Stomach (tissue), 9 donors: Measurements from ENCODE around the gene FFAR1. TPM values are rescaled to one million over a fixed set of nuclear protein-coding genes. Genes with fewer than 3 reads are reported as not detected.

Experiments
- DNase-seq, 2 donors: peaks; one replicate each; pipeline versions ENCODE4 v3.0.0 to v3.0.0-alpha.2; 2013 to 2019
- H3K27ac ChIP-seq, 5 donors: fragments of 200-600 bp in 4 of 5; sonication (generic) in 4 of 5; one replicate each; pipeline ENCODE4 v1.5.1; 2013 to 2019; ENCODE audit warnings: mild to moderate bottlenecking in 1 of 5, moderate library complexity in 1 of 5
- H3K27me3 ChIP-seq, 3 donors: fragments of 200-600 bp; sonication (generic); one replicate each; pipeline ENCODE4 v1.5.1; 2017 to 2019; ENCODE audit warnings: mixed run types in 1 of 3
- H3K36me3 ChIP-seq, 4 donors: fragments of 200-600 bp; sonication (generic); 1 replicate in 3 of 4; 2 replicates in 1 of 4; pipeline ENCODE4 v1.5.1; 2016 to 2019
- H3K4me1 ChIP-seq, 4 donors: fragments of 200-600 bp; sonication (generic); one replicate each; pipeline ENCODE4 v1.5.1; 2016 to 2019
- H3K4me3 ChIP-seq, 4 donors: fragments of 200-600 bp; sonication (generic) in 3 of 4; one replicate each; pipeline ENCODE4 v1.5.1; 2016 to 2019; ENCODE audit warnings: mild to moderate bottlenecking in 1 of 4
- H3K9me3 ChIP-seq, 4 donors: fragments of 200-600 bp; sonication (generic); one replicate each; pipeline ENCODE4 v1.5.1; 2016 to 2019
- EP300 ChIP-seq: sonication (generic); formaldehyde crosslinking; IDR thresholded peaks from one replicate; pipeline ENCODE4 v1.6.1; 2017; ENCODE audit warnings: antibody characterized with exemption
- POLR2A ChIP-seq, 4 donors: fragments of 450-650 bp; IDR thresholded peaks; one replicate each; pipeline ENCODE4 v1.6.1; 2016; ENCODE audit warnings: antibody characterized with exemption in 4 of 4, control low read depth in 2 of 4, mild to moderate bottlenecking in 1 of 4, moderate library complexity in 1 of 4
- POLR2AphosphoS5 ChIP-seq, 3 donors: sonication (generic); formaldehyde crosslinking; IDR thresholded peaks; one replicate each; pipeline ENCODE4 v1.6.1; 2016; ENCODE audit warnings: antibody characterized with exemption in 3 of 3
- WGBS, 5 donors: extraction: QIAGEN DNeasy Blood & Tissue Kit in 3 of 5; methylation state at CpG; one replicate each; pipeline versions ENCODE4 v1.1.5 to v1.1.7; 2013 to 2018; 5-methylcytosine and 5-hydroxymethylcytosine counted together
- intact Hi-C: fragments of 100-400 bp; cut with DNase I; formaldehyde crosslinking; loops from one replicate; pipeline ENCODE4 v1.15.1; 2023; ENCODE audit warnings: low total_unique reads
- polyA plus RNA-seq, 3 donors: library from polyadenylated mRNA; stranded (reverse); fragments of 200-250 nt; gene quantifications; one replicate each; pipeline ENCODE4 v1.2.3, GENCODE V29; 2013
- total RNA-seq, 5 donors: library from RNA; depleted of rRNA; stranded (reverse); fragments of >200 nt; gene quantifications; one replicate each; pipeline versions ENCODE4 v1.1.0 to v1.2.3, GENCODE V29; 2014 to 2016
- TF ChIP-seq, protein P1 (sequence below), 7 experiments: fragments of 450-650 bp in 4 of 7; fragments of 200-600 bp in 3 of 7; sonication (generic) in 3 of 7; IDR thresholded peaks; one replicate each; pipeline ENCODE4 v1.5.1; 2016 to 2019; ENCODE audit warnings: antibody characterized with exemption in 7 of 7, control low read depth in 2 of 7, mild to moderate bottlenecking in 1 of 7
- donor health status: healthy with polysubstance abuse.
- donor health status: Bipolar disorder and iron deficiency.
- donor health status: healthy.

FFAR1 gene
- total and polyA plus RNA-seq, 8 donors: 0.18 TPM; not detected in 7

DNA sequence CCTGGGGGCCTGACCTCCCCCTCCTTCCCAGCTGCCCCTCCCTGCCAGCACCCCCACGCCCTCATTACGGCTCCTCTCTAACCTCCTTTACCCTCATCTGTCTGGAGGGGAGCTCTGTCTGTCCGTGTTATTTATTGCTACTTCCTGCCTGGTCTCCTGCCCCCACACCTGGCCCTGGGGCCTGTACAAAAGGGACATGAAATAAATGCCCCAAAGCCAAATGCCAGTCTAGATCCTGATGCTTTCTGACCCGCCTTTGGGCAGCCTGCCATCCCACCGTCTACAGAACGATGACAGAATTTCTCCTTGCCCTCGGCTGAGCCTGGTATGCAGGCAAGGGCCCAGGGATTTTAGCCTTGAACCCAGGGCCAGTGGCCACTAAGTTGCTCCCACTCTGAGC lies 34.1 kb upstream of the FFAR1 start:
- Histone ChIP-seq H3K9me3 (no peaks in the 10 kb centered on the region), H3K27ac (no peak overlapping the region), H3K27me3 (peaks cover 0 to 28% (median 0%) of the 10 kb centered on the region in 3 donors), H3K4me3 (no peak overlapping the region), H3K36me3 (no peaks in the 10 kb centered on the region), H3K4me1 (peaks cover 0 to 3% (median 0%) of the 10 kb centered on the region in 4 donors)
- TF ChIP-seq POLR2A (IDR thresholded peaks at IDR 0.05) (no peak), POLR2AphosphoS5 (IDR thresholded peaks at IDR 0.05) (no peak), EP300 (no peak)
- TF ChIP-seq, protein P1, sequence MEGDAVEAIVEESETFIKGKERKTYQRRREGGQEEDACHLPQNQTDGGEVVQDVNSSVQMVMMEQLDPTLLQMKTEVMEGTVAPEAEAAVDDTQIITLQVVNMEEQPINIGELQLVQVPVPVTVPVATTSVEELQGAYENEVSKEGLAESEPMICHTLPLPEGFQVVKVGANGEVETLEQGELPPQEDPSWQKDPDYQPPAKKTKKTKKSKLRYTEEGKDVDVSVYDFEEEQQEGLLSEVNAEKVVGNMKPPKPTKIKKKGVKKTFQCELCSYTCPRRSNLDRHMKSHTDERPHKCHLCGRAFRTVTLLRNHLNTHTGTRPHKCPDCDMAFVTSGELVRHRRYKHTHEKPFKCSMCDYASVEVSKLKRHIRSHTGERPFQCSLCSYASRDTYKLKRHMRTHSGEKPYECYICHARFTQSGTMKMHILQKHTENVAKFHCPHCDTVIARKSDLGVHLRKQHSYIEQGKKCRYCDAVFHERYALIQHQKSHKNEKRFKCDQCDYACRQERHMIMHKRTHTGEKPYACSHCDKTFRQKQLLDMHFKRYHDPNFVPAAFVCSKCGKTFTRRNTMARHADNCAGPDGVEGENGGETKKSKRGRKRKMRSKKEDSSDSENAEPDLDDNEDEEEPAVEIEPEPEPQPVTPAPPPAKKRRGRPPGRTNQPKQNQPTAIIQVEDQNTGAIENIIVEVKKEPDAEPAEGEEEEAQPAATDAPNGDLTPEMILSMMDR (IDR thresholded peaks at IDR 0.05): no peak
- no peak for DNase-seq
- intact Hi-C loops: no loop called here
- 35 to 41% (median 36%) methylated on average over 7 of the region's 7 CpGs for WGBS, 5 donors

DNA sequence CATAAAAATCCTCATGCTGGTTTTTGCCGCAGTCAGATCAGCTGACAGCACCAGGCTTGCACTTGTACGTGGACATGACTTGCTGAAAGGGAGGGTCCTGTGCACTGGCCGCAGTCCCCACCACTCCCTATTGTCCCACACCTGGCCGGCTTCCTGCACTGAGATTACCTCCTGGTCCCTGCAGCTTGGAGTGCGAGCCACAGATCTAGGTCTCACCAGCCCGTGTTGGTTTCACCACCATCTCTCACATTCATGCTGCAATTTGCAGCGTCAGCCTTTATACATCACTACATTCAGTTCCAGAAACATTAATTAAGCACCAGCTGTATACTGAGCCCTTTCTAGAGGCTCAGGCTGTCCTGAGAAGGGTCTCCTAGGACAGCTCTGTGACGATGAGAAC lies 33.7 kb upstream of the FFAR1 start:
- intact Hi-C loops: no loop called here
- no peak overlapping the region for H3K27ac ChIP-seq
- no peaks in the 10 kb centered on the region for H3K9me3 ChIP-seq
- TF ChIP-seq, protein P1 (IDR thresholded peaks at IDR 0.05): no peak
- TF ChIP-seq POLR2AphosphoS5 (IDR thresholded peaks at IDR 0.05) (no peak), EP300 (no peak), POLR2A (IDR thresholded peaks at IDR 0.05) (no peak)
- no peak for DNase-seq
- peaks cover 0 to 30% (median 0%) of the 10 kb centered on the region in 3 donors for H3K27me3 ChIP-seq
- no peaks in the 10 kb centered on the region for H3K36me3 ChIP-seq
- peaks cover 0 to 8% (median 0%) of the 10 kb centered on the region in 4 donors for H3K4me1 ChIP-seq
- no peak overlapping the region for H3K4me3 ChIP-seq
- 79 to 94% (median 84%) methylated on average over 8 of the region's 8 CpGs for WGBS, 5 donors

DNA sequence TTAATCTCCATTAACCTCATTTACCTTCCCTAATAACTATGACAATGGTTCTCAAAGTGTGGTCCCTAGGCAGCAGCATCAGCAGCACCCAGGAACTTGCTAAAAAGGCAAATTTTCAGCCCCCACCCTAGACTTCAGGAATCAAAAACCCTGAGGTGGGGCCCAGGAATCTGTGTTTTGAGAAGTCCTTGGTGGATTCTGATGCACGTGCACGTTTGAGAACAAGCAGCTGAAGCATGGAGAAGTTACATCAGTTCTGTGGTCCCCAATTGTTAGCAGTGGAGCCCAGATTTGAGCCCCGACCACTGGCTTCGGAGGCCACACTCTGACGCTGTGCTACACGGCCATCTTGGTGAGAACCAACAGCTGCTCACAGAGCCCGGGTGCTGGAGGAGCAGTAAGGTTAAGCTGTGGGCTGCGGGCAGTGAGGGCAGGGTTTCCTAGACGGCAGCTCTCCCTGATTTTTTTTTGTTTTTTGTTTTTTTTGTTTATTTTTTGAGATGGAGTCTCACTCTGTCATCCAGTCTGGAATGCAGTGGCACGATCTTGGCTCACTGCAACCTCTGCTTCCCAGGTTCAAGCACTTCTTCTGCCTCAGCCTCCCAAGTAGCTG lies 32.7 kb upstream of the FFAR1 start:
- Histone ChIP-seq H3K36me3 (no peaks in the 10 kb centered on the region), H3K27ac (no peak overlapping the region), H3K27me3 (peaks cover 0 to 28% (median 0%) of the 10 kb centered on the region in 3 donors), H3K9me3 (no peaks in the 10 kb centered on the region), H3K4me1 (peaks cover 0 to 11% (median 0%) of the 10 kb centered on the region in 4 donors), H3K4me3 (no peak overlapping the region)
- no peak for DNase-seq
- TF ChIP-seq, protein P1 (IDR thresholded peaks at IDR 0.05): no peak
- TF ChIP-seq EP300 (no peak), POLR2A (IDR thresholded peaks at IDR 0.05) (no peak), POLR2AphosphoS5 (IDR thresholded peaks at IDR 0.05) (no peak)
- WGBS, 5 donors: 67 to 82% (median 81%) methylated on average over 10 of the region's 10 CpGs
- intact Hi-C loops: no loop called here

DNA sequence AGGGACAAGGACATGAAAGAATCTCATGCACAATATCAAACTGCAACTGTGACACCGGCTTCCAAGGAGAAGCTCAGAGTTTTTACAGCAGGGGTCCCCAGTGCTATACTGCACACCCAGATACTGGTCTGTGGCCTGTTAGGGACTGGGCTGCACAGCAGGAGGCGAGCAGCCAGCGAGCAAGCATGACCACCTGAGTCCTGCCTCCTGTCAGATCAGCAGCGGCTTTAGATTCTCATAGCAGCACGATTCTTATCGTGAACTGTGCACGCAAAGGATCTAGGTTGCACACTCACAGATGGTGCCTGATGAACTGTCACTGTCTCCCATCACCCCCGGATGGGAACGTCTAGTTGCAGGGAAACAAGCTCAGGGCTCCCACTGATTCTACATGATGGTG lies 31.8 kb upstream of the FFAR1 start:
- H3K4me1 ChIP-seq: peaks cover 0 to 19% (median 0%) of the 10 kb centered on the region in 4 donors

More for the DNA sequence above, 31.8 kb upstream of the FFAR1 start:
- intact Hi-C loops: no loop called here
- WGBS, 5 donors: 70 to 81% (median 79%) methylated on average over 9 of the region's 9 CpGs
- no peak overlapping the region for H3K27ac ChIP-seq
- peaks cover 0 to 21% (median 0%) of the 10 kb centered on the region in 3 donors for H3K27me3 ChIP-seq
- H3K4me3 ChIP-seq: no peak overlapping the region
- H3K36me3 ChIP-seq: no peaks in the 10 kb centered on the region
- H3K9me3 ChIP-seq: no peaks in the 10 kb centered on the region
- TF ChIP-seq POLR2A (IDR thresholded peaks at IDR 0.05) (no peak), POLR2AphosphoS5 (IDR thresholded peaks at IDR 0.05) (no peak)
- TF ChIP-seq, protein P1 (IDR thresholded peaks at IDR 0.05): no peak
- no peak for DNase-seq
